HG03575 (cell line): ENCODE results near the gene CDH8.
"Not testable (repeated sequence)": the region's sequence is repeated elsewhere in the genome, so short reads cannot be mapped to it uniquely, and the experiment has no call there.

Experiments used
- ATAC-seq: cut with Tn5 transposase; IDR thresholded peaks from one replicate; pipeline ENCODE4 v1.9.1; 2021; ENCODE audit not compliant: unreplicated experiment, insufficient number of reproducible peaks, low FRiP score; ENCODE audit errors: extremely low read depth

The CDH8 gene

GRCh38 chr16:61817583-61818278 lies 218.5 kb downstream of the CDH8 start:
- ATAC-seq: no peak

GRCh38 chr16:61814726-61815347 lies 221.4 kb downstream of the CDH8 start:
- no peak for ATAC-seq

GRCh38 chr16:61813339-61813738 lies 222.9 kb downstream of the CDH8 start:
- ATAC-seq: no peak

DNA sequence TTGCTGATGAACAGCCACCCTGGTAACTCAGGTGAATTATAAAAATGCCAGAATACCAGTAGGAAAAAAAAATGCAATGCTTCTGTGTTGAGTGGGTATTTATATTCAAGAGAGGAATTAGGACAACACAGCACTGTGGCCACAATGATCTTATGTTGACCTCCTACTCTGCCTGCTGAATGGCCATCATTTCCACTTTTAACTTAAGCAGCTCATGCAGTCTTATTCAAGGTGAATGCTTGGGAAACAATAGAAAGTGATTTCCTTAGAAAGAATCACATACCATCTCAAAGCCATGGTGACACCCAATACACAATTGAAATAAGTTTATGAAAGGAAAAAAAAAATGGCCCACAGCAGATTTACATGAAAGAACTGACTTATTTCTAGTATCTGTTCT lies 224.0 kb downstream of the CDH8 start:
- no peak for ATAC-seq

- no peak for ATAC-seq
Measured at GRCh38 chr16:61807551-61807950, 228.7 kb downstream of the CDH8 start.

DNA sequence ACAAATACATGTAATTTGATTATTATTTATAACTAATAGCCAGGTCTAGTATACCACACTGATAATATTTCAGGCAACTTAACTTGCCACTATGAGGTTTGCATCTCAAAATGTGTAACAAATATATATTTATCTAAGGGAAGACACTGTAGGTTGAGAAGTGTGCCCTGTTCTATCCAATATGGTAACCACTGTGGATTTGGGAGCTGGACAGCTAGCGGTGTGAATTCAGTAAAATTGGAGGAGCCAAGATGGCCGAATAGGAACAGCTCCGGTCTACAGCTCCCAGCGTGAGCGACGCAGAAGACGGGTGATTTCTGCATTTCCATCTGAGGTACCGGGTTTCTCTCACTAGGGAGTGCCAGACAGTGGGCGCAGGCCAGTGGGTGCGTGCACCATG lies 235.0 kb downstream of the CDH8 start:
- not testable (repeated sequence) for ATAC-seq

- ATAC-seq: no peak
Measured at GRCh38 chr16:61798741-61799140, 237.5 kb downstream of the CDH8 start.

DNA sequence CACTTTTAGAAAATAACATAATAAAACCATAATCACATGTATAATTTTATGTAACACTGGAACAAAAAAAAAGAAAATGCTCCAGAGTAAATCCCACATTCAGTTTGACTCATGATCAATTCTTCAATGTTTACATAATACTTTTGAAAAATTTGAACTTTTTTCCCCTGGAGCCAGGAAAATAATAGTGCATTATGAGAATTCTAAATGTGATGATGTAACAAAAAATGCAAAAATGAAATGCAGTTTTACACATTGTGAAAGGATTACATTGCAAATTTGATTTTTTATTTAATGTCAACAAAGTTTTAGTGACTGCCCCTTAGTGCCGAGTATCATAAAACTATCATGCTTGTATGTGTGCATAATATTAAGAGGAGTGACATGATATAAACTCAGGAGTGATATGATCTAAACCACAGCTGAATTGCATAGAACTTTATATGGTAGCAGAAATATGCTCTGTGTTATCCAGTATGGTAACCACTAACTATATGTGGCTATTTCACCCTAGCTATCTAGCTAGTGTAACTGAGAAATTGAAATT lies 238.2 kb downstream of the CDH8 start:
- no peak for ATAC-seq

- ATAC-seq: no peak
Measured at GRCh38 chr16:61797296-61797795, 238.9 kb downstream of the CDH8 start.

- ATAC-seq: no peak
Measured at GRCh38 chr16:61792194-61792909, 243.9 kb downstream of the CDH8 start.

DNA sequence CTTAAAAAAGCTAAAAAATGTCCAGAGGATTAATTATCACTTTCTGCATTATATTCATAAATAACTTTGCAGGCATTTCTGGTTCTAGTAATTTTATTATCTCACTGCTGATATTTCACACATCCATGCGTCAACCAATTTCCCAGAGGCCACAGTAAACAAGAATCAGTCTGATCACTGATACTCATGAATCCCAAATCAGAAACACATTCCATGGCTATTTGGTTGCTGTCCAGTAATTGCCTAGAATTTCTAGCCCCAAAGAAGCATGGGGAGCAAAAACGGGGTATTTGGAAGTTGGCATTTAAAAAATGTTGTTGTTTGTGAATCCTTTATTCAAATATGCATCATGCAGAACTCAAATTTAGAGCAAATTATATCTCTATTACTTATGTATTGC lies 244.8 kb downstream of the CDH8 start:
- no peak for ATAC-seq

- ATAC-seq: not testable (repeated sequence)
Measured at GRCh38 chr16:61781855-61782254, 254.4 kb downstream of the CDH8 start.

DNA sequence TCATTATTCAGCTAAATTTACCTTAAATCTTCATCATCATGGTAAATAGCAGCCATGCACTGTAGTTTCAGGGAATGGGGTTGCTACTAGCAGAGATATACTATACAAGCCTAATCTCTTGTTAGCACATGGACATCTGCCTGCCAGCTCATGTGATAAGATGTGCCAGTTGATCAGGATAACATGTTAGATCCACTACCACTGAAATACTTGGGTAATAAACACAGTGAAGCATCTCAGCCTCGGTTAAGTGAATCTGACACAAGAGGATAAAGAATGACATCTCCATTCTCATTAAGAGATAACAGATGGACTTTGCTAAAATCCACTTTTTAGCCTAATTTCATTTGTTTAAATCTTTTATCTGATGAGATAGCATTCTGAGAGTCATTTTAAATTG lies 256.1 kb downstream of the CDH8 start:
- ATAC-seq: no peak

DNA sequence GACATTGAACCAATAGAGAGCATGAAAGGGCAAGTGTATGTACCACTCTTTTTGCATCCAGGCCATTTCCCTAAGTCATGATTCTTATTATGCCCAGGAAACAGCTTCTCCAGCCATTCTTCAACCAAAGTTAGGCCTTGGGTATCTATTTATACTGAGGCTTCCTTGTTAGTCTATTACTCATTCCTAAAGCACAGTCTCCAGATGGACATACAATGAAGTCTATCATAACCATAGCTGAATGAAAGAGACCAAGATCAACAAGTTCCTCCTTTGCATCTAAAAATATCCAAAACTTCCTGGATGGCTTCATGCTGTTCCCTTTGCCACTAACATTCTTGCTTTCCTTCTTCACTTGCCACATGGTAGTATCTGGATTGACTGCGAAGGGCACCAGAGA lies 265.9 kb downstream of the CDH8 start:
- no peak for ATAC-seq

DNA sequence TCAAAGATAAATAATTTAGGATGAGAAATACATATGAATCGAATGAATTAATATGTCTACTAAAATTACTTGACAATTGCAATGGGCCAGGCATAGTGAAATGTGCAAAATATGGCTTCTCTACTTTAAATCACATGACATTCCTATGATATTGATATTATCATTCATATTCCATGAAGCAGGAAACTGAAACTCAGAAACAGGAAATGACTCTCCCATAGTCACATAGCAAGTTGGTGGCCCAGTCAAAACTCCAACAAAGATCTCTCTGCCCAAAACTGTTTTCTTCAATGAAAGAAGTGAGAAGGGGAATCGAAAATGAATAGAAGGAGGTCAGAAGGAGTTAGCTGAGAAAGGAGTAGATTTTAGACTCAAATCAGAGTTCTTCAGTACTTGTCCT lies 272.2 kb downstream of the CDH8 start:
- no peak for ATAC-seq

DNA sequence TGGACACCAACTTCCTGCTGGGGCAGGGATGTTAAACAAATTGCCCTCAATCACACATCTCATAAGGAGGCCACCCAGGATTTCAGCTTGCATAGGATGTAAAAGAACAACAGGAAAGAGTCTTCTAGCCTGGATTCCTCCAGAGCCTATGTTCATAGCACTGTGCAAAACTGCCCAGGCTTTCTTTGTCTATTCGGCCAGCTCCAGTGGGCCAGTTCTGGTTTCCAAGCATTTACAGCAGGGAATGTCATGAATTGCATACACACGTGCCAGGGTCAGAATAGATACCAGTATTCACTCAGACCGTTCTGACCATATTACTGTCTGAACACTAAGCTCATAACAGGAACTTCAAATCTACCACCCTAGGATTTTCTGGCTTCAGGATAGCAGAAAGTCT lies 273.2 kb downstream of the CDH8 start:
- no peak for ATAC-seq

GRCh38 chr16:61730997-61731396 lies 305.2 kb downstream of the CDH8 start:
- no peak for ATAC-seq

GRCh38 chr16:61726701-61727100 lies 309.5 kb downstream of the CDH8 start:
- ATAC-seq: no peak

GRCh38 chr16:61726125-61726524 lies 310.1 kb downstream of the CDH8 start:
- no peak for ATAC-seq

- no peak for ATAC-seq
Measured at GRCh38 chr16:61721544-61721943, 314.7 kb downstream of the CDH8 start.
